Neural progenitor cell (in vitro differentiated cells): ENCODE data around the gene ABCC8.

ENCODE experiments used
- EZH2 ChIP-seq: fragments of 200-600 bp; sonication (generic); IDR thresholded peaks from 2 replicates; pipeline ENCODE4 v1.6.1; 2017; ENCODE audit warnings: antibody characterized with exemption, mild to moderate bottlenecking, moderate library complexity
- TF ChIP-seq, protein P1 (sequence below): fragments of 200-600 bp; sonication (generic); IDR thresholded peaks from 2 replicates; pipeline ENCODE4 v1.5.1; 2017; ENCODE audit warnings: antibody characterized with exemption, mild to moderate bottlenecking

GRCh38 chr11:17392872-17393271, 83.8 kb downstream of the ABCC8 start:
- TF ChIP-seq, protein P1, sequence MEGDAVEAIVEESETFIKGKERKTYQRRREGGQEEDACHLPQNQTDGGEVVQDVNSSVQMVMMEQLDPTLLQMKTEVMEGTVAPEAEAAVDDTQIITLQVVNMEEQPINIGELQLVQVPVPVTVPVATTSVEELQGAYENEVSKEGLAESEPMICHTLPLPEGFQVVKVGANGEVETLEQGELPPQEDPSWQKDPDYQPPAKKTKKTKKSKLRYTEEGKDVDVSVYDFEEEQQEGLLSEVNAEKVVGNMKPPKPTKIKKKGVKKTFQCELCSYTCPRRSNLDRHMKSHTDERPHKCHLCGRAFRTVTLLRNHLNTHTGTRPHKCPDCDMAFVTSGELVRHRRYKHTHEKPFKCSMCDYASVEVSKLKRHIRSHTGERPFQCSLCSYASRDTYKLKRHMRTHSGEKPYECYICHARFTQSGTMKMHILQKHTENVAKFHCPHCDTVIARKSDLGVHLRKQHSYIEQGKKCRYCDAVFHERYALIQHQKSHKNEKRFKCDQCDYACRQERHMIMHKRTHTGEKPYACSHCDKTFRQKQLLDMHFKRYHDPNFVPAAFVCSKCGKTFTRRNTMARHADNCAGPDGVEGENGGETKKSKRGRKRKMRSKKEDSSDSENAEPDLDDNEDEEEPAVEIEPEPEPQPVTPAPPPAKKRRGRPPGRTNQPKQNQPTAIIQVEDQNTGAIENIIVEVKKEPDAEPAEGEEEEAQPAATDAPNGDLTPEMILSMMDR = no peak
- no peak for TF ChIP-seq EZH2
